Stimulated activated CD8-positive, alpha-beta memory T cell treated with anti-CD3 and anti-CD28 coated beads, Interleukin-4, amount 100 ng/mL, for 24 hours (primary cell): ENCODE measurements around the gene ZNF785.
"Not testable (repeated sequence)": the region's sequence is repeated elsewhere in the genome, so short reads cannot be mapped to it uniquely, and the experiment has no call there.

ENCODE experiments used
- DNase-seq: peaks from one replicate; pipeline ENCODE4 v3.0.0-alpha.2; 2020; ENCODE audit warnings: low read depth

ZNF785 gene

GRCh38 chr16:30539986-30540526 is 45.4 kb downstream of the ZNF785 start:
- not testable (repeated sequence) for DNase-seq

GRCh38 chr16:30539000-30539964 is 46.2 kb downstream of the ZNF785 start:
- DNase-seq: no peak

DNA sequence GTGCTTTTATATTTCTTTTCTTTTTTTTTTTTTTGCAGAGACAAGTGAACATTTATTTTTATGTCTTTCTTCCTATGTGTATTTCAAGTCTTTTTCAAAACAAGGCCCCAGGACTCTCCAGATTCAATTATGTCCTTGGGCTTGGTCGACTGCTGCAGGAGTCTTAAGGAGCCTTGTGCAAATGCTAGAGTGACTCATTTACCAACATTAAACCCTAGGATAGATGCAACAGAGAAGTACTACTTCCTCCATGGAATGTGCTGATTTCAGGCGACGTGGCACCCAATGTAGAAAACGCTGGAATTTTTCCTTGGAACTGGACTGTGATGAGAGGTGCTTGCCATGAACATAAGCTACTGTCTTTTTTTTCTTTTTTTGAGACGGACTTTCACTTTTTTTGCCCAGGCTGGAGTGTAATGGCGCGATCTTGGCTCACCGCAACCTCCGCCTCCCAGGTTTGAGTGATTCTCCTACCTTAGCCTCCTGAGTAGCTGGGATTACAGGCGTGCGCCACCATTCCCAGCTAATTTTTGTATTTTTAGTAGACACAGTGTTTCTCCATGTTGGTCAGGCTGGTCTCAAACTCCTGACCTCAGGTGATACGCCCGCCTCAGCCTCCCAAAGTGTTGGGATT is 49.0 kb downstream of the ZNF785 start:
- not testable (repeated sequence) for DNase-seq

GRCh38 chr16:30535777-30536190 is 49.7 kb downstream of the ZNF785 start:
- DNase-seq: no peak

DNA sequence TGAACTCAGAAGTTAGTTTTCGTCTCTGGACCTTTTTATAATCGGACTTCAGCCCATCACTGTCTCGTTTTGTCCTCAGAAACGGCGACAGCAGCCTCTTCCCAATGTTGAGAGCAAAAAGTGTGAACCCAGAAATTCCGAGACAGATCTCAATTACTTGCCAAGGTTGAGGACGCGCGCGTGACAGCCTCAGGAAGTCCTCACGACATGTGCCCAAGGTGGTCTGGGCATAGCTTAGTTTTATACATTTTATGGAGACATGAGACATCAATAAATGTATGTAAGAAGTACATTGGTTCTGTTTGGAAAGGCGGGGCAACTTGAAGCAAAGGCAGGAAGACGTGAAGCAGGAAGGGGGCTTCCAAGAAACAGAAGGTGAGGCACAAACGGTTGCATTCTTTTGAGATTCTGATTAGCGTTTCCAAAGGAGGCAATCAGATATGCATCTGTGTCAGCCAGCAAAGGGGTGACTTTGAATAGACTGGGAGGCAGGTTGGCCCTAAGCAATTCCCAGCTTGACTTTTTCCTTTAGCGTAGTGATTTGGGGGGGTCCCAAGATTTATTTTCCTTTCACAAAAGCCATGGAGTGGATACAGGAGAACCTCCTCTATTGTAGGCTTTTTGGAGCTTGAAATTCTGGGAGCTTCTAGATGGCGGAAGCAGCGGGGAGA is 50.3 kb downstream of the ZNF785 start:
- DNase-seq: no peak

GRCh38 chr16:30534368-30535105 is 51.0 kb downstream of the ZNF785 start, which contains the start of gene ZNF747:
ZNF747 (minus strand) TSS chr16:30534858; CDS start chr16:30534679, 179 bp downstream.
- peak; percentile 87 for DNase-seq

GRCh38 chr16:30533748-30534367 is 51.6 kb downstream of the ZNF785 start:
- DNase-seq: no peak

DNA sequence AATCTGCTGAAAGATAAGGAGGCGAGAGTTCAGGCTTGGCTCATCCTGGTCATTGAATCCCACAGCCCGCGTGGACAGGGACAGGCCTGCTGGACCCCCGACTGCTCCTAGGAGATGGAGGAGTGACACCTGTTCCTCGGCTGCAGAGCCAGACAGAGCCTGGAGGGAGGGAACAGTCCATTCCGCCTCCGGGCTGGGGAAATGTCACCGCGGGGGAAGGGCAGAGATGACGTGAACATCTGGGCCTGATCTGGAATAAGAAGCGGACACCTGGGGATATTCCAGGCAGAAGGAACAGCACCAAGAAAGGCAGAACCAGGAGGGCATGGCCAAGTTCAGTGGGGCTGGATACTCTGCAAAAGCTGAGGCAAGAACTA is 52.4 kb downstream of the ZNF785 start:
- DNase-seq: no peak

- no peak for DNase-seq
These were observed 53.0 kb downstream of the ZNF785 start for GRCh38 chr16:30532285-30533145.
